Esophagus mucosa (tissue), 1 donor: ENCODE measurements around the gene STRADA. TPM values are rescaled to one million over a fixed set of nuclear protein-coding genes. Genes with fewer than 3 reads are reported as not detected.

Experiments
- ATAC-seq: fragments of 200-7000 bp; cut with Tn5 transposase; one replicate; pipeline ENCODE4 v1.9.1; 2020
- total RNA-seq: library from RNA; stranded (reverse); gene quantifications from one replicate; pipeline ENCODE4 v1.2.4, GENCODE V29; 2023
- donor health status: DM: yes; HTN: yes; CAD: no.

Gene STRADA
- total RNA-seq, 1 donor from 2014 or later, result 22.2 TPM

DNA sequence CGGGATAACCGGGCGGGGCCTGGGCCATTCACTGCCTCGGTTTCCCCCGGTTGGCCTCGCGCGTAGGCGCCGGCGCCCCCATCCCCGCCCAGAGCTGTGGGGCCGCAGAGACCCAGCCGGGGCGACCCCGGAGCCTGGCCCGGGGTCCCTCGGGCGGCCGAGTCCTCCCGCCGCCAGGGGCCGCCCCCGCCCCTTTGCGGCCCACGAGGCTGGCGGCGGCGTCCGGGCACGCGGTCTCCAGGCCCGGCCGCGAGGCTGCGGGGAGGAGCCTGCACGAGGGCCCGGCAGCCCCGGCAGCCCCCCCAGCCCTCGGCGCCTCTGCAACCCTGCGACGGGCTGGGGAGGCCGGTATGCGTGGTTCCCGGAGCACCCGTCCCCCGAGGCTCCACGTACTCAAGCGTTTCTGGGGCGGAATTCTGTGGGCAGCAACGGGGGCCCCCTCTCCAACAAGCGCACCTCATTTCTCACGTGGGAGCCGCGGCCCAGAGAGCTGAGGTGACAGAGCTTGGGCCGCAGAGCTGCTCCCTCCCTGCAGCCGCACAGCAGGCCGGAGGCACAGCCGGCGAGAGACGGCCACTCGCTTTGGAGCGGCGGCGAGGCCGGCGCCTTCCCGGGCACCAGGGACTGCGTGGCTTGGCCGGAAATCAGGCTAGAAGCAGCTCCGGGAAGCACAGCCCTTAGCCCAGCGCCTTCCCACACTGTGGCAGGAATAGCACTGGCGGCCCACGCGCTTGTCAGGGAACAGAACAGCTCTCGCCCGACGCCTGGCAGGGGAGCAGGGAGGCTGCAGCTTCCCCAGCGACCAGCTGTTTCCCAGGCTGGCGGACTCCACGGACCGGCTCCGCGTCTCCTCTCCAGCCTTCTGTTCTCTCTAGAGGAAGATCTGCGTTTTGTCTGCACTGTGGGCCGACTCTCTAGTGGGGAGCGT lies 40.8 kb downstream of the STRADA start:
- peak; percentile 3 for ATAC-seq

- ATAC-seq, result peak; percentile 14
Observed at GRCh38 chr17:63699638-63700527, 41.7 kb downstream of the STRADA start, which contains the start of gene LIMD2. Gene LIMD2, minus strand, starts transcription at chr17:63700125. Its CDS starts 827 bp downstream, at chr17:63699298.

DNA sequence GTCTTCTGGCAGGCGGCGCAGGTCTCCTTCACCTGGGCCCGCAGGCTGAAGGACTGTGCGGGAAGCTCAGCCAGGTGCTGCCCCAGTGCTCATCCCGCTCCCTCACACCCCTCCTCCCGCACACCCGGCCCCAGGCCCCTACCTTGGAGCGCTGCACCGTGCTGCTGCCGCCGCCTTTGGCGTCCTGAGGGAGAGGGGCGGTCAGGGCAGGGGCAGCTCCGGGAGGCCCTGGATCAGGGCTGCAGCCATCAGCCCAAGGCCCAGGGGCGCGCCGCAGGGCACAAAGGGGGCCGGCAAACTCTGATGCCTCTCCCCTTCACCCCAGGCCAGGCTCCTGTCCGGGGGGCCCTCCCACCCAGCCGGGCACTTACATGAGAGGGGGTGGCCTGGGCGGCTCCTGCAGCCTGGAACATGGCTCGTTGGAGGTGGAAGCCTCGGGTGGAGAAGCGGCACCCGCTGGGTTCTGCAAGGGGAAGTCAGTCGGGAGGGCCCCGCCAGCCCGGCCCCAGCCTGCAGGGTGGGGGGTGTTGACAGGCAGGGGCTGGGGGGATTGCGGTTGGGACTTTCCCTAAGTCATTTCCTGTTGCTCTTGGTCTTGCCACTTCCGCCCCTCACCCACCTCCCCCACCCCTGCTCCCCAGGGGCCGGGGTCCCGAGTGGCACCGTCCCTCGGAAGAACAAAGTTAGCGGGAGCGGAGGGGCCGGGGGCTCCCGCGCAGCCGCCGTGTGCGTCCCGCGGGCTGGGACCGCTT lies 42.5 kb downstream of the STRADA start:
- ATAC-seq, result peak; percentile 41

- ATAC-seq, result no peak
Observed at GRCh38 chr17:63698381-63698885, 43.2 kb downstream of the STRADA start.

GRCh38 chr17:63697341-63698286 lies 44.0 kb downstream of the STRADA start:
- peak; percentile 52 for ATAC-seq

- ATAC-seq, result no peak
Observed at GRCh38 chr17:63696381-63696961, 45.1 kb downstream of the STRADA start.

GRCh38 chr17:63695889-63696288 lies 45.7 kb downstream of the STRADA start:
- no peak for ATAC-seq

DNA sequence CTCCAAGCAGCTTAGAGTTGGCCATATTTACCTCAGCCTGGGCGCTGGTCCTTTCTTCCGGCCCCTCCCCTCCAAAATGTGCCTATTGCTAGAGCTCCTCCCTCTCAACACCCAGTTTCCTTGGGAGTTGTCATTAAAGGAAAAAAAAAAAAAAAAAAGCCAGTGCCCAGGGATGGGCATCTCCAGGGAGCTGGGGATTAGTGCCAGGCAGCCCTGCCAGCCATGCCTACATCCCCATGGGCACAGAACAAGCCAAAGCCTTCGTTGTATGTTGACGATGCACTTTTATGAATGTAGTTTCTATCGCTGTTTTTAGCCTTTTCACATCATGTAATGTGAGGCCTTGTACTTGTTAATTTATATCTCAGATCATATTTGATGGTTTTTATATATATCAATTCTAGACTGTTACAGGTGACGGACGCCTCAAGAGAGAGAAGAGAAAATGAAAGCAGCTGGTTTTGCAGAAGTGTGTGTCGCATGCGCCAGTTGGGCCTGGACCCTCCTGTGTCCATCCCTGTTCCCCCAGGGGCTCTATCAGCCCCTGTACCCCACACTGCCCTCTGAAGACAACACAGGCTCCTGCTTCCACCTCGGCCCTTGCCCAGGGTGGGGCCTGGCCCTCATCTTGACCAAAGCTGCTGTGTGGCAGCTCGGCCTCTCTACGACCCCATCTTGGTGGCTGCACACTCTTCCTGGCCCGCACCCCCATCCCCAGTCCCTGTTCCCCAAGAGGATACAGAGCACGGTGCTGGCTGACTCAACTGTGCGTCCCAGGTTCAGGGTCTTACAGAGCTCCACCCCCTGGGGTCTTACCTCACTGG lies 46.4 kb downstream of the STRADA start:
- no peak for ATAC-seq

DNA sequence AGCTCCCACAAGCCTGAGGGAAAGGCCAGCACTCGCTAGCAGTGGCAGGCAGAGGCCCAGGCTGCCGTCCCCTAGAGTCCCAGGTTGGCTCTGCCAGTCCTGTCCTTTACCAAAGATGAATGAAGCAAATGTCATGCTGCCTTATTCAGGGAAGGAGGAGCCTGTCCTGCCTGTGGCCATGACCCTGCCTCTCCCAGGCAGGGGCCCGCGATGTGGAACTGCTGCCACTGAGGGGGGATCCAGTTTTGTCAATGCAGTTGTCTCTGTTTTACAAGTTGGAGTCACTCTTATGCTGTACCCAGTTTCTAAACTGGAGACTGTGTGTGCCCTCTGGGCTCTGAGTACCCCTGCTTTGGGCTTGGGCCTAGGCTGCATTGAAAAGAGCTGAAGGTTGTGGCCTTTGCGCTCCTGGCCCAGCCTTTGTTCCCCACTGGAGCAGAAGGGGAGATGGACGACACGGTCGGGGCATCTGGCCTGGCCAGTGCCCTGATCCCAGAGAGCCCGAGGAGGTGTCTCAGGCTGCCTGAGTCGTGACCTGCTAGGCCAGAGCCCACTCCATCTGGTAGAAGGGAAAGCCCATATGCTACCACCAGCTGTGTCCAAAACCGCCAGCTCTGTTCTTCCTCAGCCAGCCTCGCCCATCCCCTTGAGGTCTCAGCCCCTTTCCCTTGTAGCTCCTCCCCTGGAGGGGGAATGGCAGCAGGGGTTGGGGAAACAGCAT lies 47.2 kb downstream of the STRADA start:
- ATAC-seq, result no peak

DNA sequence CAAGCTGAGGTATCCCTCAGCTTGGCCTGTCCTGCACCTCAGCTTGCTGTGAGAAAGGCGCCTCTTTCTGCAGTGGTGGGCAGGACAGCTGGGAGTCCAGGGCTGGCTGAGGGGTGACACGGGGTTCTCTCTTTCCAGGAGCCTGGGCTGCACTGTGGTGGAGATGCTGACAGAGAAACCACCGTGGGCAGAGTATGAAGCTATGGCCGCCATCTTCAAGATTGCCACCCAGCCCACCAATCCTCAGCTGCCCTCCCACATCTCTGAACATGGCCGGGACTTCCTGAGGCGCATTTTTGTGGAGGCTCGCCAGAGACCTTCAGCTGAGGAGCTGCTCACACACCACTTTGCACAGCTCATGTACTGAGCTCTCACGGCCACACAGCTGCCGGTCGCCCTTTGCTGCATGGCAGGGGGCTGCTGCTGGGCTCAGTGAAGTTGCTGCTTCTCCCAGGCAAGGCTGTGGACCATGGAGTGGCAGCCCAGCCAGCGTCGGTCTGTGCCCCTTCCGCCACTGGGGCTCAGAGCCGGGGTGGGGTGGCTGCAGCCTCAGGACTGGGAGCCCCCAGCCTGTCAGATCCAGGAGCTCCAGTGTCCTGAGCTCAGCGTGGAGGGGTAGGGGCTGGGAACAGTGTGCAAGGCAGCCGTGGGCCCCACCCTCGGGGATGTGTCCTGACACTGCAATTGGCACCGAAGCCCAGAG lies 48.0 kb downstream of the STRADA start:
- no peak for ATAC-seq

DNA sequence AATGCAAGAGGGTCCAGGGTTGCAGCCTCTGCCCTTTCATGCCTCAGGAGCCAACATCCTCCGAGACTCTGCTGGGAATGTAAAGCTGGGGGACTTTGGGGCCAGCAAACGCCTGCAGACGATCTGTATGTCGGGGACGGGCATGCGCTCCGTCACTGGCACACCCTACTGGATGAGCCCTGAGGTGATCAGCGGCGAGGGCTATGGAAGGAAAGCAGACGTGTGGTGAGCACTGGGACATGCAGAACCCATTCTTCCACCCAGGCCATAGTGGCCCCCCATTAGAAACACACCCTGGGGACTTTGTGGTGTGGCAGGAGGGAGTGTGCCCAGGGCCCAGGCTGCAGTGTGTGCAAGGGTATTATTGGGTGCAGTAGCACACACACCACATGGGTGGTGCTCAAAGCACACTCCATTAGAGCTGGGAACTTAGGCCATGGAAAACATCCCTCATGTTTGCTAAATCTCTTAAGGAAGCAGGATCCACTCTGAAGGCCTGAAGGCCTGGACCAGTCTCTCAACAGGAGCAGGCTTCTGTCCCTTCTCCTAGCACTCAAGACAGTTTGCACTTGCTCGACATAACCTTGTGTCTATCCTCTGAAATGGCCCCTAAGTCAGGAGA lies 49.3 kb downstream of the STRADA start:
- ATAC-seq, result no peak

DNA sequence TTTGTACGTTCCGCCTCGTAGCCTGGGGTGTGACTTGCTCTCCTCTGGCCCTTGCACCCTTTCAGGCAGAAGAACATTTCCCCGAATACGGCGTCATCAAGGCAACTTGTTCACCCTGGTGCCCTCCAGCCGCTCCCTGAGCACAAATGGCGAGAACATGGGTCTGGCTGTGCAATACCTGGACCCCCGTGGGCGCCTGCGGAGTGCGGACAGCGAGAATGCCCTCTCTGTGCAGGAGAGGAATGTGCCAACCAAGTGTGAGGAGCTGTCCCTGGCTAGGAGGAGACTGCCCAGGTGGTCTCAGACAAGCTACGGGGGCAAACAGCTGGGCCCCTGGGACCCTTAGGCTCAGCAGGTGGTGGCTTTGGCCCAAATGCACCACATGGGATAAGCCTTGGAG lies 52.1 kb downstream of the STRADA start:
- ATAC-seq, result no peak

- no peak for ATAC-seq
Observed at GRCh38 chr17:63688396-63689020, 53.1 kb downstream of the STRADA start.

DNA sequence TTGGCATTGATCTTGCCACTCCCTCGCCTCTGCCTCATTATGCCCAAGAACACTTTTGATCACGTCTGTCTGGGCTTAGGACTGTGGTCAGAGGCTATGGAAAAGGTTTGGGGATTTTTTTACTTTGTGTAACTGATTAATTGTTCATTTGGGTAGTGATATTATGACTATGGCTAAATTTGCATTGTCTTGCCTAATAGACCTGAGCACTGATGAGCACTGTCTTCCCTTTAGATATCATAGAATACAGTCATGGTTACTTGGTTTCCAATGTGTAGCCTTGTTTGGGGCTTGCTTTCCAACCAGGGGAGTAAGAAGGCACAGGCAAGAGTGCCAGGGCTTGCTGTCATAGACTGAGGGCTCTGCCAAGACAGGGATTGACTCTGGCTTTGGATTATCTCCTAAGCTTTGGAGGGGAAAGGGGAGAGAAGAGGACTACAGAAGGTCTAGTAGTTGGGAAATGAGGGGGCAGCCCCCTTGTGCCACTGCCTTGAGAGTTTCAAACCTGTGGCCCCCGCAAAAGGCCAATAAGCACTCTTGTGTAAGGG lies 55.4 kb downstream of the STRADA start:
- ATAC-seq, result no peak

DNA sequence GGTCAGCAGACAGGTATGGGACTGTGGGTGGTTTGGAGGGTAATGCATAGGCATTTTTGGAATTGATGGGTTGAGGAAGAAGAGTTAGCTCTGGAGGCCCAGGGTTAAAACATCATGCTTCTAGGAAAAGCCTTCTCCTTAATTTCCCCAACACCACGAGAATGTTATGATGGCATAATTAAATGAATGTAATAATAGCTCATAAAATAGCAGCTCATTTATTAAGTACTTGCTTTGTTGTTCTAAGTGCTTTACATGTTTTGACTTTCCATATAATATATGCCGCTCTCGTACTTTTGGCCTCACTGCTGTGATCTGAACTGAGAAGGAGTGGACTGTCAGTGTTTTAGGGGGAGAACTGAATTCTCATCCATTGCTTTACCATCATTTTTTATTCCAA lies 56.0 kb downstream of the STRADA start:
- no peak for ATAC-seq

- ATAC-seq, result peak; percentile 39
Observed at GRCh38 chr17:63685041-63685440, 56.6 kb downstream of the STRADA start.

- no peak for ATAC-seq
Observed at GRCh38 chr17:63682981-63683380, 58.6 kb downstream of the STRADA start.
